HuH-7.5 (cell line): ENCODE data around the gene NR2E1.

Experiments used
- DNase-seq: peaks from one replicate; pipeline ENCODE4 v3.0.0; 2011; ENCODE audit warnings: low spot score

Gene NR2E1

GRCh38 chr6:108165714-108166663 lies at the start of gene NR2E1:
Gene NR2E1, plus strand, starts transcription at chr6:108166022. Its CDS starts 744 bp downstream, at chr6:108166766.
- peak; percentile 77 for DNase-seq

GRCh38 chr6:108116546-108117426 lies 49.0 kb upstream of the NR2E1 start:
- no peak for DNase-seq

- no peak for DNase-seq
Observed at GRCh38 chr6:108117427-108118358, 48.1 kb upstream of the NR2E1 start.

GRCh38 chr6:108118359-108118724 lies 47.5 kb upstream of the NR2E1 start:
- no peak for DNase-seq

- DNase-seq = no peak
Observed at GRCh38 chr6:108118810-108119768, 46.7 kb upstream of the NR2E1 start.

- no peak for DNase-seq
Observed at GRCh38 chr6:108119769-108120141, 46.1 kb upstream of the NR2E1 start.

- DNase-seq = no peak
Observed at GRCh38 chr6:108120311-108120710, 45.5 kb upstream of the NR2E1 start.

- no peak for DNase-seq
Observed at GRCh38 chr6:108121612-108122011, 44.2 kb upstream of the NR2E1 start.

- no peak for DNase-seq
Observed at GRCh38 chr6:108123481-108123929, 42.3 kb upstream of the NR2E1 start.

- no peak for DNase-seq
Observed at GRCh38 chr6:108123946-108124345, 41.9 kb upstream of the NR2E1 start.

- no peak for DNase-seq
Observed at GRCh38 chr6:108127056-108127455, 38.8 kb upstream of the NR2E1 start.

GRCh38 chr6:108127826-108128225 lies 38.0 kb upstream of the NR2E1 start:
- DNase-seq = peak; percentile 70

GRCh38 chr6:108130262-108130661 lies 35.6 kb upstream of the NR2E1 start:
- DNase-seq = no peak

GRCh38 chr6:108132863-108133262 lies 33.0 kb upstream of the NR2E1 start:
- no peak for DNase-seq

- peak; percentile 78 for DNase-seq
Observed at GRCh38 chr6:108133594-108134179, 32.1 kb upstream of the NR2E1 start.

GRCh38 chr6:108134213-108134970 lies 31.4 kb upstream of the NR2E1 start:
- no peak for DNase-seq

GRCh38 chr6:108142240-108142639 lies 23.6 kb upstream of the NR2E1 start:
- no peak for DNase-seq

GRCh38 chr6:108145639-108146038 lies 20.2 kb upstream of the NR2E1 start:
- no peak for DNase-seq

GRCh38 chr6:108152446-108152845 lies 13.4 kb upstream of the NR2E1 start:
- DNase-seq = no peak
